ENCODE results near the gene DLG5.

Gene DLG5, protein sequence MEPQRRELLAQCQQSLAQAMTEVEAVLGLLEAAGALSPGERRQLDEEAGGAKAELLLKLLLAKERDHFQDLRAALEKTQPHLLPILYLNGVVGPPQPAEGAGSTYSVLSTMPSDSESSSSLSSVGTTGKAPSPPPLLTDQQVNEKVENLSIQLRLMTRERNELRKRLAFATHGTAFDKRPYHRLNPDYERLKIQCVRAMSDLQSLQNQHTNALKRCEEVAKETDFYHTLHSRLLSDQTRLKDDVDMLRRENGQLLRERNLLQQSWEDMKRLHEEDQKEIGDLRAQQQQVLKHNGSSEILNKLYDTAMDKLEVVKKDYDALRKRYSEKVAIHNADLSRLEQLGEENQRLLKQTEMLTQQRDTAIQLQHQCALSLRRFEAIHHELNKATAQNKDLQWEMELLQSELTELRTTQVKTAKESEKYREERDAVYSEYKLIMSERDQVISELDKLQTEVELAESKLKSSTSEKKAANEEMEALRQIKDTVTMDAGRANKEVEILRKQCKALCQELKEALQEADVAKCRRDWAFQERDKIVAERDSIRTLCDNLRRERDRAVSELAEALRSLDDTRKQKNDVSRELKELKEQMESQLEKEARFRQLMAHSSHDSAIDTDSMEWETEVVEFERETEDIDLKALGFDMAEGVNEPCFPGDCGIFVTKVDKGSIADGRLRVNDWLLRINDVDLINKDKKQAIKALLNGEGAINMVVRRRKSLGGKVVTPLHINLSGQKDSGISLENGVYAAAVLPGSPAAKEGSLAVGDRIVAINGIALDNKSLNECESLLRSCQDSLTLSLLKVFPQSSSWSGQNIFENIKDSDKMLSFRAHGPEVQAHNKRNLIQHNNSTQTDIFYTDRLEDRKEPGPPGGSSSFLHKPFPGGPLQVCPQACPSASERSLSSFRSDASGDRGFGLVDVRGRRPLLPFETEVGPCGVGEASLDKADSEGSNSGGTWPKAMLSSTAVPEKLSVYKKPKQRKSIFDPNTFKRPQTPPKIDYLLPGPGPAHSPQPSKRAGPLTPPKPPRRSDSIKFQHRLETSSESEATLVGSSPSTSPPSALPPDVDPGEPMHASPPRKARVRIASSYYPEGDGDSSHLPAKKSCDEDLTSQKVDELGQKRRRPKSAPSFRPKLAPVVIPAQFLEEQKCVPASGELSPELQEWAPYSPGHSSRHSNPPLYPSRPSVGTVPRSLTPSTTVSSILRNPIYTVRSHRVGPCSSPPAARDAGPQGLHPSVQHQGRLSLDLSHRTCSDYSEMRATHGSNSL (N-terminal part only)

DNA sequence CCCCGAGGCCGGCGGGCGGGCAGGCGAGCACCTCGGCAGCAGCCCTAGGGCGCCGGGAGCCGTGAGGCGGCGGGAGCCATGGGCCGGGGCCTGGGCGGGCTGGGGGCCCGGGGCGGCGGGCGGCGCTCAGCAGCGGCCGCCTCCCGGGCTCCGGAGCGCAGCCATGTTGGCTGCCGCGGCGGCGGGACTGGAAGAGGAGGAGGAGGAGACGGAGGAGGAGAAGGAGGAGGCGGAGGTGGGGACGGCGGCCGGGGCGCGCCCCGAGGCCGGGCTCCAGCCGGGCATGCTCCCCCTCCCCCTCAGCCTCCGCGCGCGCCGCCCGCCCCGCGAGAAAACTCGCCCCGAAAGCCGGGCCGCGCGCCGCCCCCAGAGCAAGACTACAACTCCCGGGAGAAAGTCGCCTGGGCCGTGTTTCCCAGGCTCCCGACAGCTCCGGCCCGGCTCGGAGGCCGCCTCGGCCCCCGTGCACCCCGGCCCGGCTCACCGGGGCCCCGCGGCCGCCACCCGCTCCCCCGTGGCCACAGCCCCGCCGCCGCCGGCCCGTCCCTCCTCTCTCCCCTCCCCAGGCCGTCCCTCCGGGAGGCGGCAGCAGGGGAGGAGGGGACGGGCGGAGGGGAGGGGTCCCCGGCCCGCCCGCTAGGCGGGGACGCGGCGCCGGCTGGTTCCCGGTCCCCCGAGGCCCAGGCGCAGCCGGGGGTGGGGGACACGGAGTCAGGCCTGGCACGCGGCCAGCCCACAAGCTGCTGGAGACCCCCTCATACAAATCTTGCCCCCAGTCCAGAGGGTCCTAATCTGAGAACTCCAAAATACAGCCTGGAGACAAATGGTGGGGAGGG, at the start of gene DLG5:
Gene DLG5, minus strand, starts transcription at position 190 of the 836 bp plus-strand sequence. CDS start 235 bp downstream, outside the sequence.
- TF ChIP-seq, protein P1, sequence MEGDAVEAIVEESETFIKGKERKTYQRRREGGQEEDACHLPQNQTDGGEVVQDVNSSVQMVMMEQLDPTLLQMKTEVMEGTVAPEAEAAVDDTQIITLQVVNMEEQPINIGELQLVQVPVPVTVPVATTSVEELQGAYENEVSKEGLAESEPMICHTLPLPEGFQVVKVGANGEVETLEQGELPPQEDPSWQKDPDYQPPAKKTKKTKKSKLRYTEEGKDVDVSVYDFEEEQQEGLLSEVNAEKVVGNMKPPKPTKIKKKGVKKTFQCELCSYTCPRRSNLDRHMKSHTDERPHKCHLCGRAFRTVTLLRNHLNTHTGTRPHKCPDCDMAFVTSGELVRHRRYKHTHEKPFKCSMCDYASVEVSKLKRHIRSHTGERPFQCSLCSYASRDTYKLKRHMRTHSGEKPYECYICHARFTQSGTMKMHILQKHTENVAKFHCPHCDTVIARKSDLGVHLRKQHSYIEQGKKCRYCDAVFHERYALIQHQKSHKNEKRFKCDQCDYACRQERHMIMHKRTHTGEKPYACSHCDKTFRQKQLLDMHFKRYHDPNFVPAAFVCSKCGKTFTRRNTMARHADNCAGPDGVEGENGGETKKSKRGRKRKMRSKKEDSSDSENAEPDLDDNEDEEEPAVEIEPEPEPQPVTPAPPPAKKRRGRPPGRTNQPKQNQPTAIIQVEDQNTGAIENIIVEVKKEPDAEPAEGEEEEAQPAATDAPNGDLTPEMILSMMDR (IDR thresholded peaks at IDR 0.05; ENCODE audit: extremely low read depth, missing control alignments), result no peak
- peak; percentile 83 for DNase-seq (ENCODE audit: low spot score)

DNA sequence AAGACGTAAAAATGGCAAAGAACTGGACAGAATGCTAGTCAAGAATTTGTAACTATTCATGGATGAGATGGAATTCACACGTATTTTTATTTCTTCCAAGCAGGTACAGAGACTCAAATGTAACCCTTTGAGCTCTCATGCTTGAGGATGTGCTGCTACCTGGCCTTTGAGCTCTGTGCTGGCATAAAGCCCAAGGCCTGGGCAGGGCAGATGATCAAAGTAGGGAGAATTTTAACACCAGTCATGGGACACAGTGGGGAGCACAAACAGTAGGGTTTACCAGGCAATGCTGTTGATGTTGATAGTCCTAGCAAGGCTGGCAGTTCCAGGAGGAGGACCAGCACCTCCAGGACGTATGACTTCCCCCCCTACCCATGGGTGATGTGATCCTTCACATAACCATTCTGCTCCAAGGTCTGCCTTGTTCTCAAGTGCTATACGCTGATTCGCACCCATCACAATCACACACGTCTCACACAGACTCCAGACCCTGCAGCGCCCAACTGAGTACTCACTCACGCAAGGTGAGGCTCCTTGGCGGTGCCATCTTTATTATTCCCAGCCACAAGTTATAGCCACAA, 48.6 kb upstream of the DLG5 start:
- TF ChIP-seq, protein P1 (IDR thresholded peaks at IDR 0.05; ENCODE audit: extremely low read depth, missing control alignments), result no peak

DNA sequence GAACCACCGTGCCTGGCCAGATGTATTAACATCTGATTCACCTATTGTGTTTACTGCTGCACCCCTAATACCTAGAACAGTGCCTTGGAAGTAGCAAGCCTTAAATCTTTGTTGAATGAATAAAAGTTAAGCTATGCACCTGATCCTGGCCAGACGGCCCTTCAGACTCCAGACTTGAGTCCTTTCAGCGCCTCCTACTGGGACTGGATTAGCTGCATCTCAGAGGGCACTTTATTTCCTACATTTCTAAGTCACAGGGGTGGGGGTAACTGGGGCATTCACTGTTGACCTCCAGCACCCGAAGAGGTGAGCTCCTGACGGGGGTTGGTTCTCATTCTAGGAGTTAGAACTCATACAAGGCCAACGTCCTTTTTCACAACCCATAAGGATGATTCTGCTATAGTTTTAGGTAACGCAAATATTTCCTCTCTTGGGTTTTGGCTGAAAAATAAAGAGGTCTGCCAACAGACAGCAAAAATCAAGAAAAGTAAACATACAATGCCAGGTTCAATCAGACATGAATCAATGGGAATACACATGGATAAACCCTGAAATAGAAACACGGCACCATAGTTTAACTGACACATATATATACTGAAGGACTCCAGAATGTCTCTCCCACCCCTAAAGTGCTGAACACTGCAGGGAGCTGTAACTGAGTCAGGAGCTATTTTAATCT, 48.0 kb upstream of the DLG5 start:
- TF ChIP-seq, protein P1 (IDR thresholded peaks at IDR 0.05; ENCODE audit: extremely low read depth, missing control alignments), result no peak
- no peak for DNase-seq (ENCODE audit: low spot score)

More for the DNA sequence above, 48.6 kb upstream of the DLG5 start:
- no peak for DNase-seq (ENCODE audit: low spot score)

DNA sequence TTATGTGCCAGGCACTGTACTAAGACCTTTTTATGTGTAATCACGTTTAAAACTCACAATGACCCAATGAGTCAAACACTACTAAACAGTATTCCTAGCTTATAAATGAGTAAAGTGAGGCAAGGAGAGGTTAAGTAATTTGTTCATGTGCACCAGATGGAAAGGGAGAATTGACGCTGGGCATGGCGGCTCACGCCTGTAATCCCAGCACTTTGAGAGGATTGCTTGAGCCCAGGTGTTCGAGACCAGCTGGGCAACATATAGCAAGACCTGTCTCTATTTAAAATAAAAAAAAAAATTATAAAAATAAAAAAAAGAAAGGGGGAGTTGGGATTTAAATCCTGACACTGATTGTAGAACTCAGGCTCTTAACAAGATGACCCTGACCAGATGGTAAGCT, 46.7 kb upstream of the DLG5 start:
- no peak for DNase-seq (ENCODE audit: low spot score)
- TF ChIP-seq, protein P1 (IDR thresholded peaks at IDR 0.05; ENCODE audit: extremely low read depth, missing control alignments), result no peak

DNA sequence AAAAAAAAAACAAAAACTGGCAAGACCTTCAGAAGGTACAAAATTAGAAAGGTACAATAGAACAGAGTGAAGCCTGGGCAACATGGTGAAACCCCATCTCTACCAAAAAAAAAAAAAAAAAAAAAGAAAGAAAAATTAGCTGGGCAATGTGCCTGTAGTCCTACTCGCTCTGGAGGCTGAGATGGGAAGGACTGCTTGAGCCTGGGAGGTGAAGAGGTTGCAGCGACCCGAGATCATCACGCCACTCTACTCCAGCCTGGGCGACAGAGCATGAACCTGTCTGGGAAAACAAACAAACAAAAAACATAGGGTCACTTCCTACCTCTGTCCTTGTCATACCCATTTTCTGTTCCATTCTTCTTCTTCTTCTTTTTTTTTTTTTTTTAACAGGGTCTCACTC, 45.6 kb upstream of the DLG5 start:
- no peak for DNase-seq (ENCODE audit: low spot score)
- TF ChIP-seq, protein P1 (IDR thresholded peaks at IDR 0.05; ENCODE audit: extremely low read depth, missing control alignments), result no peak

DNA sequence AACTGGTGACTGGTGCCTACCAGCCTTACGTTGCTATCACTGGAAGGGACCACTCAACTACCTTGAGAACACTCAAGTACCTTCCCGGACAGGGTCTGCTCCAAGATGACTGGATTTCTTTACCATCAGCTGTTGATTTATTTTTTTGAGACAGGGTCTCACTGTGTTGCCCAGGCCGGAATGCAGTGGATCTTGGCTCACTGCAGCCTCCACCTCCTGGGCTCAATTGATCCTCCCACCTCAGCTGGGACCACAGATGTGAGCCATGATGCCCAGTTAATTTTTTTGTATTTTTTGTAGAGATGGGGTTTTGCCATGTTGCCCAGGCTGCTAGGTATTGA, 45.2 kb upstream of the DLG5 start:
- DNase-seq (ENCODE audit: low spot score), result no peak
- TF ChIP-seq, protein P1 (IDR thresholded peaks at IDR 0.05; ENCODE audit: extremely low read depth, missing control alignments), result no peak
